NB4 (cell line): ENCODE data around the gene HLTF.

ENCODE experiments used
- DNase-seq: peaks from one replicate; pipeline ENCODE4 v3.0.0; 2010; ENCODE audit warnings: low read depth
- H3K4me3 ChIP-seq: one replicate; pipeline ENCODE4 v1.5.1; 2011; ENCODE audit warnings: mild to moderate bottlenecking, low read depth, low read length, moderate library complexity
- CTCF ChIP-seq: IDR thresholded peaks from one replicate; pipeline ENCODE4 v1.5.1; 2012; ENCODE audit warnings: low read depth, low read length
- MAX ChIP-seq: IDR thresholded peaks from 2 replicates; pipeline ENCODE4 v1.6.1; 2011; ENCODE audit warnings: low read depth, low read length
- MYC ChIP-seq: IDR thresholded peaks from 2 replicates; pipeline ENCODE4 v1.6.1; 2011; ENCODE audit warnings: low read depth, low read length
- POLR2A ChIP-seq: IDR thresholded peaks from 2 replicates; pipeline ENCODE4 v1.6.1; 2011; ENCODE audit warnings: mild to moderate bottlenecking; ENCODE audit not compliant: insufficient read length; ENCODE audit errors: extremely low read depth

Gene HLTF

GRCh38 chr3:149038322-149038721 lies 48.0 kb downstream of the HLTF start:
- TF ChIP-seq MYC (no peak), MAX (no peak), POLR2A (no peak), CTCF (no peak)
- no peak for DNase-seq
- no peak overlapping the region for H3K4me3 ChIP-seq

- no peak for DNase-seq
- no peak overlapping the region for H3K4me3 ChIP-seq
- TF ChIP-seq POLR2A, result no peak
- TF ChIP-seq MYC, result no peak
- TF ChIP-seq MAX, result no peak
- no peak for TF ChIP-seq CTCF
Measured at GRCh38 chr3:149037684-149038083, 48.6 kb downstream of the HLTF start.

- TF ChIP-seq MAX (no peak), CTCF (no peak), MYC (no peak), POLR2A (no peak)
- no peak overlapping the region for H3K4me3 ChIP-seq
- DNase-seq, result no peak
Measured at GRCh38 chr3:149031096-149031495, 55.2 kb downstream of the HLTF start.

GRCh38 chr3:149026718-149027117 lies 59.6 kb downstream of the HLTF start:
- no peak for DNase-seq
- no peak for TF ChIP-seq MYC
- no peak for TF ChIP-seq POLR2A
- TF ChIP-seq CTCF, result no peak
- no peak for TF ChIP-seq MAX

GRCh38 chr3:149023951-149024350 lies 62.4 kb downstream of the HLTF start:
- no peak overlapping the region for H3K4me3 ChIP-seq
- TF ChIP-seq MYC, result no peak
- no peak for TF ChIP-seq POLR2A
- no peak for TF ChIP-seq MAX
- no peak for TF ChIP-seq CTCF
- DNase-seq, result no peak

More at GRCh38 chr3:149026718-149027117, 59.6 kb downstream of the HLTF start:
- H3K4me3 ChIP-seq, result no peak overlapping the region

GRCh38 chr3:149021830-149022229 lies 64.5 kb downstream of the HLTF start:
- TF ChIP-seq CTCF (no peak), MYC (no peak), MAX (no peak), POLR2A (no peak)
- DNase-seq, result no peak
- no peak overlapping the region for H3K4me3 ChIP-seq
